NCI-H748 (cell line): Measurements from ENCODE around the gene FNDC8.
A peak's percentile ranks its signal among the peaks of the same experiment; 100 is the strongest.
"Not testable (repeated sequence)": the region's sequence is repeated elsewhere in the genome, so short reads cannot be mapped to it uniquely, and the experiment has no call there.

ENCODE experiments used
- DNase-seq: peaks from one replicate; lab custom pipeline; 2025; ENCODE audit not compliant: unreplicated experiment; lab: John Stamatoyannopoulos, UW

The FNDC8 gene

DNA sequence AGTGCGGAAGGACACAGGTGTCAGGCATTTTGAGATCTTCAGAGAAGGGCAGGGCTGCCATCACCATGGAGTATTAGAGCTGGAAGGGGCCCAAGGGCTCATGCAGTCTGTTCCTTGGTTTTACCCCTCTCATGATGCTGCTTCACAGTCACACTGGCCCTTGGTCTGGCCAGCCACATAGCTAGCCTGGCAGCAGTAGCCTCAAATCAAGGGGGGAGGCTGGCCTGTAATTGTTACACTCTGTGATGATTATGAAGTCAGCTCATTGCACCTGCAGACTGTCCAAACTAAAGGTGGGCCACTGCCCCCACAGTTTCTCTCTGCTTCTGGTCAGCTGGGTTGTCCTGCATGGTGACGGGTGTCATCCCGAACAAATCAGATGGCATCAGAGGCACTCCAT is at the start of gene FNDC8:
Gene FNDC8 (plus strand): TSS at position 301 of the 400 bp plus-strand sequence. CDS start 79 bp downstream, at position 380.
- DNase-seq: no peak

DNA sequence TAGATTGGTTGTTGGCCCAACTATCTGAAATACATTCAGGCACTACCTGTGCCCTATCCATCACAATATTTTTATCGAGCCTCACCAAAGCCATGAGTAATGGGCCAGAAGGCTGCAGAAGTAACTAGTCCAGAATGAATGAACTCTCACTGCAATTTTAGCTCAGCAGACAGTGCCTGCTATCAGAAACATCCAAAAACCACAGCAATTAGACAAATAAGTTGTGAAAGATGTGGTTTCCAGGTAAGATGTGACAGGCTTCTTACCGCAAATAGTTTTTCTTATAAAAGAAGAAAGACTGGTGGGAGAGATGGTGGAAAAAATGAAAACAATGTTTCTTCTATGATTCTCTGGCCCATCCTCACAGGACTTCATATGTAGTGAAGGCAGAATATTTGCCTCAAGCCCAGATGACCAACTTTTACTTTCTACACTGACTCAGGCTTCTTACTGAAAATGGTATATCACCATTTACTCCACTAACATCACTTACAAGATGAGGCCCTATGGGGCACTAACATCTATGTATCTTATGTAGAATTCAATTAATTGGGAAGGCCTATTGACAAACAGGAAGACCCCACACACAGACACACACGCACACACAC is 48.1 kb upstream of the FNDC8 start:
- DNase-seq: no peak

- no peak for DNase-seq
Measured at GRCh38 chr17:35073991-35074627, 47.3 kb upstream of the FNDC8 start.

- DNase-seq: no peak
Measured at GRCh38 chr17:35074711-35075707, 46.4 kb upstream of the FNDC8 start.

DNA sequence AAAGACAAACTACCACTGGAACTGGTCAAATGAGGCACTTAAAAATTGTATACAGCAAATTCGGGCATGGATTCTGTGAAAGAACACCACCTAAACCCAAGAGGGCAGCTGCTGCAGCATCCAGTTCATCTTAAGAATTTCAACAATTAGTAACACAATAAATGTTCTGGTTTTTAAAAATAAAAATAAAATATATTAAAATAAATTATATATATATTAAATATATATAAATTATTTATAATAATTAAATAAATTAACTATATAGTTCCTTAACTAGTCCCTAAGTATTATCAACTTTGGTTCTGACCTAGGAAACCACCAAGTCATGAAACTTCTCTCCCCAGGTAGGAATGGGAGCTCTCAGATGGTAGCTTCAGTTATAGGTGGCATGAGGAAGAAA is 44.5 kb upstream of the FNDC8 start:
- DNase-seq: no peak

- no peak for DNase-seq
Measured at GRCh38 chr17:35079547-35080423, 41.6 kb upstream of the FNDC8 start.

DNA sequence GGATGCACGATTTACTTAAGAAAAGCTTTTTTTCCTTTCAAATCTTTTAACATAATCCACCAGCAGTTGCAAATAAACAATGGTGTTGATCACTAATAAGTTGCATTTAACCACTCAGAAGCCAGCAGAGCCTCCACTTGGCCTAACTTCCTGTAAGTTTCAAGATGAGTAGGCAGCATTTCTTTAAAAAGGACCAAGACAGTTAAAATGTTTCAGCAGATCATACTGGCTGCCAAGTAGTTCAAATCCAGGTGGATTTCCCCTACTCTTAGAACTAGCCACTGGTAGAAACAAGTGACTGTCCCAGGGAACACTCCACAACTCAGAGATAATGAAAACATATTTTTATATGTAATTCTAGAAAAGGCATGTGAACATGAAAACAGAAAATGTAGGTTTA is 40.9 kb upstream of the FNDC8 start:
- no peak for DNase-seq

- no peak for DNase-seq
Measured at GRCh38 chr17:35081638-35082037, 39.8 kb upstream of the FNDC8 start.

GRCh38 chr17:35082073-35082657 is 39.2 kb upstream of the FNDC8 start:
- DNase-seq: no peak

DNA sequence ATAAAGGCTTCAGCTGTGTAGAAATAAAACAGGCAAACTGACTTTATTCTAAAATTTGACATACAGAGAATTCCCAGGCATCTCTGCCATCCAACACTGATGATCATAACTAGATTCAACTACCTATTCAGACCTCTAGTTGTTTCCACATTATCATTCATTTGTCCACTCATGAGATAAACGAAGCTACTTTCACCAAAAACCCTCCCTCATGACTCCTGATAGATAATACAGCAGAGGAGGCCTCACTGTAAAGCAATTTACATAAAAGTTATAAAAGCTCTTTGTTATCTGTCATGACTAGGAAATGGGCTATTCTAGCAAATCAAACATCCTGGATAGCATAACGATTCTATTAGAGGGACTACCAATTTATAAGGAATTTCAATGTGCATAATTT is 38.3 kb upstream of the FNDC8 start:
- DNase-seq: no peak

GRCh38 chr17:35084987-35085386 is 36.4 kb upstream of the FNDC8 start:
- DNase-seq: no peak

DNA sequence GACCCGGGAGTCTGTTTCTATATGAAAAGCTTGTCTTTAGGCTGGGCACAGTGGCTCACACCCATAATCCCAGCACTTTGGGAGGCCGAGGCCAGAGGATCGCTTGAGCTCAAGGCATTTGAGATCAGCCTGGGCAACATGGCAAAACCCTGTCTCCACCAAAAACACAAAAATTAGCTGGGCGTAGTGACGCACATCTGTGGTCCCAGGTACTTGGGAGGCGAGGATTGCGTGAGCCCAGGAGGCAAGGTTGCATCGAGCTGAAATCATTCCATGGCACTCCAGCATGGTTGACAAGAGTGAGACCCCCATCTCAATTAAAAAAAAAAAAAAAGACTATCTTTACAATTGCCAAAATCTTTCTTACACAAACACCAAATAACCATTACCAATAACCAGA is 35.3 kb upstream of the FNDC8 start:
- no peak for DNase-seq

GRCh38 chr17:35086931-35087573 is 34.4 kb upstream of the FNDC8 start:
- DNase-seq: no peak

DNA sequence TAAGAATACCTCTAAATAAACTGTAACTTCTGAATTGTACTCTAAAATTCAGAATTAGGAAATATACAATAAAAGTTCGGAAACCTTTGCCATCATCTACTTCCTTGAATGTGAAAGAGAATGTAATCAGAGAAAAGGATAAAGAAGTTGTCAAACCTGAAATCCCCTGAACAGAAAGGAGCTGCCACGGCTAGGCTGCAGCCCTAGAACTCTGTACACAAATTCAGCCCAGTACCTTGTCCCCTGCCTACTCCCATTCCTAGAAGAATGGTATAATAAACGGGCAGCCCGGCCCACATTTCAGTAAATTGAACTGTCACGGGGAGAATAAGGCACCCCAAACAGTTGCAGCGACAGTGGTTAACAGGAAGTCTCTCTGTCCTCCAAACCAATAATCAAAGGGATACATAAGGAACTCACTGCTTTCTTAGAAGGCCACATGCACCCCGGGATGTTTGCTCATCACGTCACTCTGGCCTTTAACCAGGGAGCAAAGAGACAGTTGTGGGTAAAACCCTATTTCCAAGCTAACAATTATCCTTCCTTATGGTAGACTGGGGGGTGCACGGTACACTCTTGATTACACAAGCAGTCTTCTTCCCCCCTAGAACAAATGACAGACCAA is 33.6 kb upstream of the FNDC8 start:
- DNase-seq: peak; percentile 37

DNA sequence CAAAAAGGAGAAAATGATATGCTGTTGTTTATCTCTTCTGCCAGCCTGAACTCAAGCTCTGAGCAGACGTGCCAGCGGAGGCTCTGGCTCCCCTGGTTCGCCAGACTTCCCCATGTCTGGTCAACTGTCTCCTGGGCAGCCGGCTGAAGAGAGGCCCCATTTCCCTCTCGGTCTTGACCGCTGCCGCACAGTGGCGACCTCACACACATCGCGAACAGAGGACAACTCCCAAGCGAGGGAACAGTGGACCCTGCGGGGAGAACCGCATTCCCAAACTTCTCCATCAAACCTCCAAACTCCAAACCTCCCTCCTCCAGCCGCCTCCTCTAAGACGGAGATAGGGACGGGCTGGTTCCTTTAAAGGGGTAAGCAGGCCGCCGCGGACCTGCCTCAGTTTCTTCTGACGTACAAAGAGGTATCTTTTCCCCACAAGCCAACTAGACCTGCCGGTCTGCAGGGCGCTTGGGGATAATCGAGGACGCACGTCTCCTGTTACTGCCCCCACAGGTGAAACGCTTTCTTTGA is 33.0 kb upstream of the FNDC8 start:
- peak; percentile 65 for DNase-seq

GRCh38 chr17:35088881-35089585 is 32.4 kb upstream of the FNDC8 start:
- DNase-seq: peak; percentile 92

- DNase-seq: peak; percentile 37
Measured at GRCh38 chr17:35089586-35090296, 31.7 kb upstream of the FNDC8 start.

DNA sequence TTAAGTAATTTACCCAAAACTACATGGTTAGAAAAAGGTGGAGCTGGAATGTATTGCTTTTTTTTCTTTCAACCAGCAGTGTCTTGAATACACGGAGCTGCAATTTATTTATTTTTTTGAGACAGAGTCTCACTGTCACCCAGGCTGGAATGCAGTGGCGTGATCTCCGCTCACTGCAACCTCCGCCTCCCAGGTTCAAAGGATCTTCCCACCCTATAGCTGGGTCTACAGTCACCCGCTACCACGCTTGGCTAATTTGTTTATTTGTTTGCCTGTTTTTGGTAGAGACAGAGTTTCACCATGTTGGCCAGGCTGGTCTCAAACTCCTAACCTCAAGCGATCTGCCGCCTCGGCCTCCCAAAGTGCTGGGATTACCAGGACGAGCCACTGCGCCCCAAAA is 30.7 kb upstream of the FNDC8 start:
- not testable (repeated sequence) for DNase-seq
